Medulla oblongata (tissue), 1 donor: ENCODE measurements around the gene HJURP.

ENCODE experiments used
- DNase-seq: peaks from one replicate; pipeline ENCODE4 v3.0.0-alpha.2; 2015; ENCODE audit errors: extremely low spot score

HJURP gene

DNA sequence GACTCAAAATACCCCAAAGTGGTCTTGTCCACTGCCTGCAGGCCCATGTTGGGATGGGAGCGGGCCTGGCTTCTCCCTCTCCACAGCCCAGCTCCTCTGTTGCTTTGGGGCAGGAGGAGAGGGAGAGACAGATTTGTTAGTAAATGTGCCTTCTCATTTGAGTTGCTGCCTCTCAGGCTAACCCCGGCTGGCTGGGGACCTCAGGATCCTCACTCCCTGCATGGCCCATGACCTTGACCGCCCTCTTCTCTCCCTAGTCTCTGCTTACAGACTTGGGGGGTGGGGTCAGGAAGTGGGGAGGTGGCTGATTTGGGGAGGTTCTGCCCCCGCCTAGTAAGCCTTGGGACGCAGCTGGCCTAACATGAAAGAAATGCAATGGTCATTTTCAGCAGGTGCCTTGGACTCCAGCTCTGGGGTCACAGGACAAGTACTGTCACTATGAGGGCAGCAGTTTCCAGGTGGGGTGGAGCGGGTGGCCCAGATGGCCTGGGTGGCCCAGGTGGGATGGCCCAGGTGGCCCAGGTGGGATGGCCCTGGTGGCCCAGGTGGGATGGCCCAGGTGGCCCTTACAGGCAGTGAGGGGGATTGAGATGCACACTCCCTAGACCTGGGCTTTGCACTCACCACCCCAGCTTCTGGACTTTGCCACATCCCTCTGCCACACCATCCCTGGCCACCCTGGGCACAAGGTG lies 24.1 kb downstream of the HJURP start:
- no peak for DNase-seq

DNA sequence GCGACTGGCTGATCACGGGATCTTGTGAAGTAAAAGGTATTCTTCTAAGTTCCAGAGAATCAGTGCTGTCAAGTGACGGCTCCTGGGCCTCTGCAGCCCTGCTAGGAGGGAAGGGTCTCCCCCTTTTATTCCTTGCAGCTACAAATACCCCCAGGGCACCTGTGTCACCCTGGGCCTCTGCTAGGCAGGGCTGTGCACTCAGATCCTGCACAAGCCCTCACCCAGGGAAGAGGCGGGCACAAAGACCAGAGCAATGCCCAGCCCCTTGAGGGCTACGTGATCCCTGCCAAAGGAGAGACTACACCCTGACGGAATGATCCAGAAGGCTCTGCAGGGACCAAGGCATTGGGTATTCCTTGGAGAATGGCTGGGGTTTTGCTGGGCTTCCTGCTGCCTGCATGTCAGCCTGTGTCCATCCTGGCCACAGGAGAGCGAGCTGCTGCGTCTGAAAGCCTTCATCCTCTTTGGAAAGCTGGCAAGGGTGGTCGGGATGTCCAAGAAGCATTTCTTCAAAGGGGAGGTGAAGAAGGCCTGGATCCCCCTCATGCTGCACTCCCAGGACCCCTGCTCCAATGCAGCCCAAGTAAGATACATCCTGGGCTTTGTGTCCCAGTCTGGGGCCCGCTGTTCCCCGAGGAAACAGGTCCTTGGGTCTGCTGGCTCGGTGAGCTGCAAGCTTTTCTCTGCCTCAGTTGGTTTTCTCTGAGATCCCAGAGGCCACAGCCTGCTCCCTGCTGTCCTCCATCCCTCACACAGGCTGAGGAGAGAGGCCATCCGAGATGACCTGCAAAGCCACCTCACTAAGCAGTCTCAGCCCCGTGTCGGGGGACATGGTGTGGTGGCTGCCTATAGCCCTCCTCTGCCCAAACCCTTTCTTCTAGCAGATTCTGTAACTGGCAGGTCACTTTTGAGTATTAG lies 24.9 kb downstream of the HJURP start:
- no peak for DNase-seq

DNA sequence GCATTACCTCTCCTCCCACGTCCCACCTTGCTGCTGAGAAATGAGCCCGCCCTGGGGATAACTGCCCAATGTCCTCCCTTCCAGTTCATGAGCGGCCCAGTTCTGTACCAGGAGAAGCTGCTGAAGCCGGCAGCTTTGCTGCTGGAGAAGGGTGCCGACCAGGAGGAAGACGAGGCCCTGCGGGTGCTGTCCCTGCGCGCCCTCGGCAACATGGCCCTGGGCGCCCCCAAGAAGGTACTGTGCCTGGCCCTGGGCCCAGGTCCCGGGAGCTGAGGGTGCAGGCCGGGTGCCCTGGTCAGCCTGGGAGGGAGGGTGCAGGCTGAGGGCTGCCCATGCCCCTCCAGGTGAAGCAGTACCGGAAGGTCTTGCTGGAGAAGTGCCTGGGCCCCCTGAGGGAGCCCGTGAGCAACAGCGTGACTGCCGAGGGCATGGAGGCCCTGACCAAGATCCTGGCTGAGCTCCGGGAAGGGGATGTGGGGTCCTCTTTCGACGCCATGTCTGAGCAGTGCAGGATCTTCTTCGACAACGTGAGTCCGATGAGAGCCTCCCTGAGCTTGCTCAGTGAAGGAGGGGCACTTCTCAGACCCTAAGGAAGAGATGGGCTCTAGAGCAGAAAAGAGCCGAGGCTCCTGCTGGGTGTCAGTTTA lies 25.7 kb downstream of the HJURP start:
- no peak for DNase-seq

DNA sequence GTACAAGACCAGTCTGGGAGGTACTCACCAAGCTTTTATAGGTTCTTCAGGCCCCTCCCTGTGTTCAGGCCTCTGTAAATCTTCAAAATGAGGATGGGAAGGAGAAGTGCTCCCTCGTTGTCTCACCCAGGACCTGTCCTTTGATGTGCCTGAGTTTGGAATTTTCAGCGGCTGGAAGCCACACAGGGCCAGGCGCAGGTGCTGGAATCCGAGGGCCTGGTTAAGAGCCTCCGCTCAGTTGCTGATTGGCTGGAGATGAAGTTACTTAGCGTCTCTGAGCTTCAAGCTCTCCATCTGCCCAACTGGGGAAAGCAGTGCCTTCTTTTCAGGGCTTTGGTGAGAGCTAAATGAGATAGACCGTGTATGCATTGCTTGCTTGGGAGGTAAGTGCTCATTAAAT lies 30.0 kb downstream of the HJURP start:
- no peak for DNase-seq

DNA sequence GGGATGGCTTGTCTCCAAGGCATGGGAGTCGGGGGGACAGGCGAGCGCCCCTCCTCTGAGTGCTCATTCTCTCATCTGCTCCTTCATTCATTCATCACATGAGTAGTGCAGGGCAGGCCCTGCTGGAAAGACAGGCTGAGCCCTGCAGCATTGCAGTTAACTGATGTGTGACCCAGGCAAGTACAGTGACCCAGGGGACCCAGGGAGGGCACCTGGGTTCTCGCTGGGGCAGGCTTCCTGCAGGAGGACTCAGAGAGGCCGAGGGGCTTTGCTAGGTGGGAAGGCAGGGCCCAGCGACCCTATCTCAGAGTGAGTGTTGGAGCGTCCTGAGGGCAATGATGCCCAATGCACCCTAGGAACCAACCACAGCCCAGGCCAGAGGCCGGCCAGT lies 30.6 kb downstream of the HJURP start:
- DNase-seq: no peak

DNA sequence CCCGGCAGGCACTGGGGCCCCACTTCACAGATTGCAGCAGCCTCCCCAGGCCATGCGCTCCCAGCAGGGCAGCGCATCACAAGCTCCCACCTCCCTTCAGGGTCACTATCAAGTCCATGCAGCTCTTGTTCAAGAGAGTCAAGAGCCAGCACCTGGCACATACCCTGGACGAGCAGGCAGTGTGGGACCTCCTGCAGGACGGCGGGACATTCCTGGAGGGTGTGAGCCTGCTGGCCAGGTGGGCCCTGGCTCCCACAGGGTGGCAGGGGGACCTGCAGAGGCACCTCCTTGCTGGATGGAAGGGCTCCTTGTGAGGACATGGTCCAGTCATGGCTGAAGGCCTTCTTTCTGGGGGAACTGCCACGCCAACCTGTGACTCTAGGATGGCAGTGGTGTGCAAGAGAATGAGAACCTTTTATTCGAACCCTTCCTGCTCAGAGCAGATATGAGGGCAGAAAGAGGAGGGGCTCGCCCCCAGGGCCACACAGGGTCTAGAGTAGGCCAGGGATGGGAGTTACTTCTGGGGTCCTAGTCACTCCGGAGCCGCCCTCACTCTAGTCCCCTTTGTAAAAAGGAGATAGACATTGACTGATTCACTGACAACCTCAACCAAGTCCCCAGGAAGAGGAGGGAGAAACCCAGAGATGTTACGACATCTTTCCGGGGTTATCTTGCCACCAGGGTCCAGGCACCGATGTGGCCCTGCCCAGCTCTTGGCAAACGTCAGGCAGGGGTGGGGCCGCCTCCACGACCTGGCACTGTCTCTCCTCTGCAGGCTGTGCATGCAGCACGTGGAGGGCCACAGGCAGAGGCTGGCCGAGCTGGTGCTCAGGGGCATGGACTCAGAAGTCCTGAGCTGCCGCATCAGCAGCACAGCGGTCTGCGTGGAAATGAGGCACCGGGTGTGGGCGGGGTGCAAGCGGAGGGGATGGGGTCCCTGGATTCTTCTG lies 31.3 kb downstream of the HJURP start:
- no peak for DNase-seq

DNA sequence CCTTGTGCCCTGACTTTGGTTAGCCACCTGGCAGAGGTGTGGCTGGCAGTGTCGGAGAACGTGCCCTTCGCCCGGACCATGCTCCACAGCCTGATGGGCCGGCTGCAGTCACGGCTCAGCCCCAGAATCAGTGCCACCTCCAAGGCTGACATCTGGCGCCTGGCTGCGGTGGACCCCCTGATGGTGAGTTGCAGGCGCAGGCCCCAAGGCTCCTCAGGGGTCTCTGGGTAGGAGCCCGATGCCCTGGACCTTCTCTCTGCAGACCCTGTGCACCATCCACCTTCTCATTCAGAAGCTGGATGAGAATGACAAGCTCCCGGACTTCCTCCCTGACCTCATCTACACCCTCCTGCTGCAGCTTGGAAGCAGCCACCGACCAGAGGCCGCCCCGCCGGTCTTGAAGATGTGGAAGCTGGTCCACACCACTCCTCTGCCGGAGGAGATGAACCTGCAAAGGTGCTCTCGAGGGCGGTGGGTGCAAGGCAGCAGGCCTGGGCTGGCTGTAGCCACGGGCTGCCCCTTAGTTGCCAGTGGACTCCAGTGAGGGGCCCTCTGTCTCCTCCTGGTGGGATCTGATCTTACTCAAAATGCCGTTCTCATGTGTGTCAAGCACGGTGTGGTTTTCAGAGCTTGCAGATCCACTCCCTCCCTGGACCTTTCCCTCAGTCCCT lies 32.1 kb downstream of the HJURP start:
- DNase-seq: no peak

DNA sequence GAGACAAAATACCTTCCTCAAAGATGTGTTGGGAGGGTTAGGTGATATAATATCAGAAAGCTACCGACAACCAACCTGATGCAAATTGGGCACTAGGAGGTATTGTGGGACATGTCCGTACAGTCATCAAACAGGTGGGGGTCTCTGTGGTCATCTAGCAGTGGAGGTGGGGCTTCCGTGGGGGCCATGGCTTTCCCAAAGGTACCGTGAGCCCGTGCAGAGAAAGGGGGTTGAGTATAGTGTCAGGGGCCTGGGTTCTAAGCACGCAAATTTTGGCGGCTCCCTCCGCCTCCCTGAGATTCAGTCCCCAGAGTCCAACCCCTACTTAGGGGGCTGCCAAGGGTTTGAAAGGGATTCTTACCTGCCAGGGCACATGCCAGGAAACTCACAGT lies 32.6 kb downstream of the HJURP start:
- DNase-seq: no peak

DNA sequence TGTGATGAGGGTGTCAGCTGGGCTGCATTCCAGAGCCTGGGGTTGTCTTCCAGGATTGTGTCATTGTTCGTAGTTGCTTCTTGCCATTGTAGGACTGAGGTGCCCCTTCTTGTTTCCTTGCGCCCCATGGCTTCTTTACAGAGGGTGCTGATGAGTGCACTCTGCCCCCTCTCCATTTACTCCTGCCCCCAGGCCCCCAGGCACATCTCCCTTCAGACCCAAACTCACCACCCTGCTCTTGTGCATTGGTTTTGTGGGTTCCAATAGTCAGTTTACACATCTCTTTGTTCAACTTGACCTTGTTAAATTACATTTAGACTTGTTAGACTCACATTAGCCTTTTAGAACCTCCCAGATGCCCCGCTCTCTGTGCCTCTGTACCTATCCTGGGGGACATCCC lies 33.1 kb downstream of the HJURP start:
- no peak for DNase-seq

DNA sequence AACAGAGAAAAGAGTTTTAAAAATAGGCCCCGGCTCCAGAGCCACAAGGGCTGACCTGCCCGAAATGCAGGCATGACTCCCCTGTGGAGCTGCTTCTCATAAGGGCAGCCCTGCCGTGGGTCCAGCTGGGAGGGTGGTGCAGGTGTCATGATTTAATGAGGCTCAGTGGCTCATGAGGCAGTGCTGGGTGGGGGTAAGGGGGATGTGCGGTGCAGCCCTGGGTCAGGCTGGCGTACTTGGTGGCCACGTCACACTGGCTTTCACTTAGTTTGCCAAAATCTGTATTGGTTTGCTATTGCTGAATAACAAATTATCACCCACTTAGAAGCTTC lies 33.6 kb downstream of the HJURP start:
- no peak for DNase-seq

DNA sequence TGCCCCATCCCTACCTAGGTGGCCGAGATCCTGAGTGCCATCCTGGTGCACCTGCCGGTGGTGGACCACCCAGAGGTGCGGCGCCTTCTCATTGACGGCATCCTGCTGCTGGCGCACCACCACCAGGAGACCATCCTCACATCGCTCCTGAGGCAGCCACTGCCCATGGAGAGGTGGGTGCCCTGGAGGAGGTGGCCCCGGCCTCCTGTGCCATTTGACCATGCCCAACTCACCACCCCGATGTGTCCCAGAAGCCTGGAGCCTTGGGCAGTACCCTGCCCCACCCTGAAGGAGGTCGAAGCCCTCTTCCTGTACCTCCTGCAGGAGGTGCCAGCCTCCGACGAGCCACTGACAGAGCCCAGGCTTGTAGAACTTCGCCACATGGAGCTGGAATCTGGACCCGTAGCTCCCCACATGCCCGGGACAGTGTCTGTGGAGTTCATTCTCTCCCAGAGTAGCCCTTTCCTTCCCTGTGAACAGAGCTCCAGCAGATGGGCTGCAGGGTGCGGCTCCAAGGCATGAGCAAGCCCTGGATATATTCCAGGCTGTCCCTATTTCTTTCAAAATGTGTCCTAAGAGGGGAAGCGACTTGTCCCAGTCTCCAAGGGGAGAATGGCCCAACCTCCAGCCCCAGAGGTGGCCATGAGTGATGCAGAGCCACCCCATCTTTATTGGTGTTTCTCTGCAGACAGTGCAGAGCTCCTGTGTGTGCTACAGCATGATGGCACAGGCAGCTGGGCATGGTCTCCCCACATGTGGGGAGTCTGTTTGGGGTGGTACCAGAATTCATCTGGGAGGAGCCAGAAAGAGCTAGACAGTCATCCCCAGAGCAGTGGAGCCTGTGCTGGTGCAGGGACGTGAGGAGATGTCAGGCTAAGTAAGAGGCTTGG lies 34.2 kb downstream of the HJURP start:
- no peak for DNase-seq

DNA sequence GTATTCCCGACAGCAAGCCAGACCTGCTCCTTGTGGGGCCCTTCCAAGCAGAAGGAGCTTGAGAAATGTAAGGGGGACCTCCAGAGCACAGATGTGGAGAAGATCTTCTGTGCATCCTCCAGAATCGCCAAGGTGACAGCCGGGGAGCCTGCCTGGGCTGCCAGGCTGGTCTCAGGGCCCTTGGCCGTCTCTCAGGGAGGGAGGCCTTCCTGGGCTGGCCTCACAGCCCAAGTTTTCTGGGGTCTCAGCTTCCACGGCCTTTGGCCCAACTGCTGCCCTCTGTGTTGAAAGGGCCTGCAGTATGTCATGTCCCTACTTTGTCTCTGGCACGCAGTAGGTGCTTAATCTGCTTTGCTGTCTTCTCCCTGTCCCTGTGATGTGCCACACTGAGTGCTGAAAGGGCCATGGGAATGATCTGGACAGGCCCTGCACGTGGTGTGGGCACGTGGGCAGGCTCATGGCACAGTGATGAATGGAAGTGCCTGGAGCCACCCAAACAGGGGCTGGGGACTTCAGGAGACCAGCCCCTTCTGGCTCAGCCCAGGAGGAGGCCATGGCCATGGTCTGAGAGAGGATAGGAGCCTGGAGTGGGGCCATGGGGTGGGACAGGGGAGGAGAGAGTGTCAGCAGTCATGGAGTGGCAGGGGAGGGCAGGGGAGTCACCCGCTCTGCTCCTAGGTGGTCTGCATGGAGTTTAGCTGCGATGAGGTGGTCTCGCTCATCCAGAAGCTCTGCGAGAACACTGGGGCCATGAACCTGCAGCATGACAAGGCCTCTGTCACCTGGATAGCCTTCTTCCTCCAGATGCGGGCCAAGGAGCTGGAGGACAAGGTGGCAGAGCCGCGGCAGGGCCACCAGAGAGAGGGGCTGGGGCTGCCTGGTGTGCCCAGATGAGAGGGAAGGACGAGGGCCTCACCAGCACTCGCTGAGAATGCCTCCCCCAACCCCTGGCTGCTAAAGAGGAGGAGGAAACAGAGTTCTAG lies 35.4 kb downstream of the HJURP start:
- no peak for DNase-seq

DNA sequence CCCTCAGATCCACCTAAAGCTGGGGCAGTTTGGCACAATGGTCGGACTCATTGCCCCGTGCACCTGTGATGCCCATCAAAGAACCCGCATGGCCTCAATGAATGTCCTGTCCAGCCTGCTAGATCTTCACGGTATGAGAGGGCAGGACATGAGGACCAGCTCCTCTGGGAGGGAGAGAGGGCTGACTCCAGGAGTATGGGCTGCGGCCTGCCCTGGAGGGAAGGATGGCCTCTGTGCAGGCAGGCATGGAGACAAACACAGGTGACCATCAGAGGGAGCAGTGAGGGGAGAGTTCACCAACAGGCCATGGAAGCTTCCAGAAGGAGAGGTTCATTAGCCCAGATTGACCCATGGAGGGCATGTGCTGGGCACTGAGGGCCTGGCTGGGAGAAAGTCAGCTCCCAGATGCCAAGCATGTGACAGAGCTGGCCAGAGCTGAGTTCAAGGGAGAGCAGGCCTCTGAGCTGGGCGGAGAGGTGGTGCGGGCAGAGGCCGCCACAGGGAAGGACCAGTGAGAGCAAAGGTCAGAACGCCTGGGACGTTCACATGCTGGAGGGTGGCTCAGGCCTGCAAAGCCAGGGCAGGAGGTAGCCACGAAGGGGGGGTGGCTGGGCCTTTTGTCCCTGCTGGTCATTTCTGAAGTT lies 36.2 kb downstream of the HJURP start:
- DNase-seq: no peak

DNA sequence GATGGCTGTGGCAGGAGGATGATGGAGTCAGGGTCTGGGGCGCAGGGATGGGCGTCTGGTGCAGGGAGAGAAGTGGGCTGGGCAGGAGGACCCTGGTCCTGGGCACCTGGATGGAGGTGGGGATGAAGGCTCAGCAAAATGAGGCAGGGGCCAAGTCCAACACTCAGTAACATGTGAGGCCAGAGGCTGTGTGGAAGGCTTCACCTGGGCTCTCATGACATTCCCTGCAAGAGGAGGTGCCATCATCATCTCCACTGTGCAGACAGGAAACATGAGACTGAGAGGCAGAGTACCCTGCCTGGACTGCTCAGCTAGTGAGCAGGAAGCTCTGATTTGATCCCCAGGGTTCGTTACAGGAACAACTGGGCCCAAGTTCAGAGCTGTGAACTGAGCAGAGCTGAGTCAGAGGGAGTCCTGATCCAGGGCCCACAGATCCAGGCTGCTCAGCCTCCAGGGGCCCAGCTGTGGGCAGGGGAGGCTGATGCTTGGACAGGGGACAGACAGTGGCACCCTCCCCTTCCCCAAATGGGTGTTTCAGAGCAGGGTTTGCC lies 36.9 kb downstream of the HJURP start:
- no peak for DNase-seq

DNA sequence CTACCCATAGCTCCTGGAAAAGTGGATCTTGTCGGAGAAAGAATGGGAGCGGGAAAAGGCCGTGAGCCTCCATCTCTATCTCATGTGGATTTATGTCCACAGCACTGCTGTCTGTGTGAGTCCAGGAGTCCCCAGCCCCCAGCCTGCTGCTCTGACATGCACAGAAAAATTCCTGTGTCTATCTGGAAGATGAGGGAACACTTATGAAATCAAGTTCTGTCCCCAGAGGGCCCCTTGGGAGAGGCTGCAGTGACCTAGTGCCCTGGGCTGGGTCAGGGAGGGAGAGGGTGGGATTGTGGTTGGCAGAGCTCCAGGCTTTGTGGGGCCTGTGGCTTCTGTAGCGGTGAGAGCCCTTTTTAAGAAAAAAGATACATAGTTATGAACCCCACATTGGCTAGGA lies 37.6 kb downstream of the HJURP start:
- DNase-seq: no peak

DNA sequence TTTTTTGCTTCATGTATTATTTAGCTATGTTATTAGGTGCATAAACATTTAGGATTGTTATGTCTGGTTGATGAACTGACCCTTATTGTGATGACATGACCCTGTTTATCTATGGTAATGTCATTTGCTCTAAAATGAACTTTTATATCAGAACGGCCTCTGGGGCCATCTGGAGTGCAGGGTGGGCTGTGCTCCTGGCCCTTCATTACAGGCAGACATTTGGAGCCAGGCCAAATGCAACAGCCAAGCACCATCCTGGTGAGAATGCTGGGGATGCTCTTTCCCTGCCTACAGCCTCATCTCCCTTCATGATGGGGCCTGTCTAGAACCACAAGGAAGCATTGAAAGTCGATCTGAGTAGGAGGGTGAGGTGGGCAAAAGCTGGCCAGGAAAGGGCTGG lies 38.0 kb downstream of the HJURP start:
- DNase-seq: no peak

DNA sequence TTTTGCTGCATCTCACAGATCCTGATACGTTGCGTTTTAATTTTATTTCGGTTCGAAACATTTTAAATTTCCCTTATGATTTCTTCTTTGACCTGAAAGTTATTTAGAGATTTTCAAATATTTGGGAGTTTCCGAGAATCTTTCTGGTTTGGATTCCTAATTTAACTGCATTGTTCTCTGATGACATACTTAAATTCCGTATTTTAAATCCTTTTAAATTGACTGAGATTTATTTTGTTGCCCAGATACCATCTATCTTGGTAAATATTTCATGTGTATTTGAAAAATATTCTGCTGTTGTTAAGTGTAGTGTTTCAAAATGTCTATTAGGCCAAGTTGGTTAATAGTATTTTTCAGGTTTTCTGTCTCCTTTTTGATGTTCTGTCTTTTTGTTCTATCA lies 38.5 kb downstream of the HJURP start:
- no peak for DNase-seq
